GM12878 (cell line): ENCODE results near the gene CTNNA2. TPM values are rescaled to one million over a fixed set of nuclear protein-coding genes. Genes with fewer than 3 reads are reported as not detected.

Experiments
- BCL11A ChIP-seq: IDR thresholded peaks from 2 replicates; pipeline ENCODE4 v1.6.1; 2011; ENCODE audit warnings: low read depth, low read length
- EED ChIP-seq: sonication (generic); IDR thresholded peaks from 2 replicates; pipeline ENCODE4 v1.6.1; 2016; ENCODE audit warnings: antibody characterized with exemption, low read depth
- FOS ChIP-seq: IDR thresholded peaks from 3 replicates; pipeline ENCODE4 v1.6.1; 2011; ENCODE audit warnings: borderline replicate concordance; ENCODE audit not compliant: insufficient read length; ENCODE audit errors: extremely low read depth
- GATAD2B ChIP-seq: fragments of 450-650 bp; conservative IDR thresholded peaks from 2 replicates; pipeline ENCODE4 v1.6.1; 2017; ENCODE audit warnings: low read depth, mild to moderate bottlenecking, moderate library complexity
- NFXL1 ChIP-seq: fragments of 450-650 bp; IDR thresholded peaks from 2 replicates; pipeline ENCODE4 v1.6.1; 2017; ENCODE audit warnings: antibody characterized with exemption, mild to moderate bottlenecking, borderline replicate concordance
- STAT1 ChIP-seq: fragments of 450-650 bp; conservative IDR thresholded peaks from 2 replicates; pipeline ENCODE4 v1.6.1; 2014; ENCODE audit warnings: antibody characterized with exemption, mild to moderate bottlenecking
- ZBTB40 ChIP-seq: fragments of 450-650 bp; IDR thresholded peaks from 2 replicates; pipeline ENCODE4 v1.6.1; 2016; ENCODE audit warnings: mild to moderate bottlenecking, moderate library complexity, borderline replicate concordance
- polyA plus RNA-seq, 11 experiments: library from polyadenylated mRNA; depleted of rRNA in 4 of 11; unstranded in 6 of 11; stranded (reverse) in 5 of 11; fragments of >200 nt; fragmentation: Nextera tagmentation in 4 of 11; fragmentation: Illumina TruSeq in 1 of 11; extraction: Ambion mirVana in 4 of 11; extraction: Trizol in 1 of 11; gene quantifications; 1 replicate in 1 of 11; 2 replicates in 10 of 11; pipeline versions ENCODE4 v1.2.1 to v1.2.3, GENCODE V29; 2011 to 2016; ENCODE audit warnings: inconsistent platforms in 2 of 11, missing spikeins in 2 of 11, low read depth in 1 of 11
- total RNA-seq, 4 experiments: library from RNA; depleted of rRNA in 3 of 4; stranded (reverse); fragments of >200 nt in 3 of 4; fragmentation: Illumina TruSeq in 1 of 4; extraction: Trizol in 1 of 4; gene quantifications; 2 replicates each; pipeline versions ENCODE4 v1.2.1 to v1.2.3, GENCODE V29; 2013 to 2021
- TF ChIP-seq, protein P1 (sequence below): IDR thresholded peaks from 2 replicates; pipeline ENCODE4 v1.6.1; 2012; ENCODE audit warnings: improper control_type of control experiment, low read depth, low read length; ENCODE audit not compliant: insufficient replicate concordance

CTNNA2 gene
- total and polyA plus RNA-seq, 10 of the 15 experiments (the other 5 are each of a cell fraction or from before 2014, with no cell fraction given) = 2.4 to 36.2 (median 6.6) TPM

DNA sequence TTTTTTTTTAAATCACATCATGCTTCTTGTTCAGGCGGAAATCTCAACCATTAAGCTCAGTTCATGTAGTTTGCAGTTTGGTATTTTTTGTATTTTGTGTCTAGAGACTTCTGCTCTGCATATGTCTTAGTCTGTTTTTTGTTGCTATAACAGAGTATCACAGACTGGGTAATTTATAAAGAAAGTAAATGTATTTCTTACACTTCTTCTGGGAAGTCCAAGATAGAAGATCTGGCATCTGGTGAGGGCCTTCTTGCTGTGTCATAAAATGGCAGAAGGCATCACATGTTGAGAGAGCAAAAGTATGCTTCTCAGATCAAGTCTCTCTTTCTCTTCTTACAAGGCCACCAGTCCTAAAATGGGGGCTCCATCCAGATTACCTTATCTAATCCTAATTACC lies 208.2 kb downstream of the CTNNA2 start (continued):
- TF ChIP-seq STAT1 (no peak), FOS (no peak), BCL11A (no peak), EED (no peak), ZBTB40 (no peak), NFXL1 (no peak), GATAD2B (no peak)
- TF ChIP-seq, protein P1, sequence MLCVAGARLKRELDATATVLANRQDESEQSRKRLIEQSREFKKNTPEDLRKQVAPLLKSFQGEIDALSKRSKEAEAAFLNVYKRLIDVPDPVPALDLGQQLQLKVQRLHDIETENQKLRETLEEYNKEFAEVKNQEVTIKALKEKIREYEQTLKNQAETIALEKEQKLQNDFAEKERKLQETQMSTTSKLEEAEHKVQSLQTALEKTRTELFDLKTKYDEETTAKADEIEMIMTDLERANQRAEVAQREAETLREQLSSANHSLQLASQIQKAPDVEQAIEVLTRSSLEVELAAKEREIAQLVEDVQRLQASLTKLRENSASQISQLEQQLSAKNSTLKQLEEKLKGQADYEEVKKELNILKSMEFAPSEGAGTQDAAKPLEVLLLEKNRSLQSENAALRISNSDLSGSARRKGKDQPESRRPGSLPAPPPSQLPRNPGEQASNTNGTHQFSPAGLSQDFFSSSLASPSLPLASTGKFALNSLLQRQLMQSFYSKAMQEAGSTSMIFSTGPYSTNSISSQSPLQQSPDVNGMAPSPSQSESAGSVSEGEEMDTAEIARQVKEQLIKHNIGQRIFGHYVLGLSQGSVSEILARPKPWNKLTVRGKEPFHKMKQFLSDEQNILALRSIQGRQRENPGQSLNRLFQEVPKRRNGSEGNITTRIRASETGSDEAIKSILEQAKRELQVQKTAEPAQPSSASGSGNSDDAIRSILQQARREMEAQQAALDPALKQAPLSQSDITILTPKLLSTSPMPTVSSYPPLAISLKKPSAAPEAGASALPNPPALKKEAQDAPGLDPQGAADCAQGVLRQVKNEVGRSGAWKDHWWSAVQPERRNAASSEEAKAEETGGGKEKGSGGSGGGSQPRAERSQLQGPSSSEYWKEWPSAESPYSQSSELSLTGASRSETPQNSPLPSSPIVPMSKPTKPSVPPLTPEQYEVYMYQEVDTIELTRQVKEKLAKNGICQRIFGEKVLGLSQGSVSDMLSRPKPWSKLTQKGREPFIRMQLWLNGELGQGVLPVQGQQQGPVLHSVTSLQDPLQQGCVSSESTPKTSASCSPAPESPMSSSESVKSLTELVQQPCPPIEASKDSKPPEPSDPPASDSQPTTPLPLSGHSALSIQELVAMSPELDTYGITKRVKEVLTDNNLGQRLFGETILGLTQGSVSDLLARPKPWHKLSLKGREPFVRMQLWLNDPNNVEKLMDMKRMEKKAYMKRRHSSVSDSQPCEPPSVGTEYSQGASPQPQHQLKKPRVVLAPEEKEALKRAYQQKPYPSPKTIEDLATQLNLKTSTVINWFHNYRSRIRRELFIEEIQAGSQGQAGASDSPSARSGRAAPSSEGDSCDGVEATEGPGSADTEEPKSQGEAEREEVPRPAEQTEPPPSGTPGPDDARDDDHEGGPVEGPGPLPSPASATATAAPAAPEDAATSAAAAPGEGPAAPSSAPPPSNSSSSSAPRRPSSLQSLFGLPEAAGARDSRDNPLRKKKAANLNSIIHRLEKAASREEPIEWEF = no peak
